Hepatocyte (in vitro differentiated cells): ENCODE results near the gene SPOCK3. TPM values are rescaled to one million over a fixed set of nuclear protein-coding genes. Genes with fewer than 3 reads are reported as not detected.
A peak's percentile ranks its signal among the peaks of the same experiment; 100 is the strongest.

Experiments used
- DNase-seq: peaks from one replicate; pipeline ENCODE4 v3.0.0-alpha.2; 2016; ENCODE audit warnings: low spot score
- H2AFZ ChIP-seq: fragments of 200-600 bp; sonication (generic); 2 replicates; pipeline ENCODE4 v1.6.0; 2016; ENCODE audit warnings: antibody characterized with exemption, mild to moderate bottlenecking
- H3K27ac ChIP-seq: fragments of 200-600 bp; sonication (generic); 2 replicates; pipeline ENCODE4 v1.5.1; 2016; ENCODE audit warnings: mild to moderate bottlenecking
- H3K27me3 ChIP-seq: fragments of 200-600 bp; sonication (generic); 2 replicates; pipeline ENCODE4 v1.6.1; 2016
- H3K36me3 ChIP-seq: fragments of 200-600 bp; sonication (generic); replicated peaks from 2 replicates; pipeline ENCODE4 v1.5.1; 2016; ENCODE audit warnings: low read depth; ENCODE audit not compliant: insufficient read depth
- H3K4me1 ChIP-seq: fragments of 200-600 bp; sonication (generic); 2 replicates; pipeline ENCODE4 v1.5.1; 2016; ENCODE audit warnings: mild to moderate bottlenecking, moderate library complexity; ENCODE audit not compliant: insufficient read depth
- H3K4me2 ChIP-seq: fragments of 200-600 bp; sonication (generic); 2 replicates; pipeline ENCODE4 v1.6.0; 2016
- H3K4me3 ChIP-seq: fragments of 200-600 bp; sonication (generic); 2 replicates; pipeline ENCODE4 v1.5.1; 2016; ENCODE audit warnings: mild to moderate bottlenecking
- H3K79me2 ChIP-seq: fragments of 200-600 bp; sonication (generic); 2 replicates; pipeline ENCODE4 v1.6.0; 2017; ENCODE audit warnings: mild to moderate bottlenecking
- H3K9me2 ChIP-seq: fragments of 200-600 bp; sonication (generic); replicated peaks from 2 replicates; pipeline ENCODE4 v1.6.0; 2017; ENCODE audit warnings: mild to moderate bottlenecking; ENCODE audit not compliant: insufficient read depth
- H3K9me3 ChIP-seq: fragments of 200-600 bp; sonication (generic); 2 replicates; pipeline ENCODE4 v1.5.1; 2016; ENCODE audit warnings: low read depth, mild to moderate bottlenecking
- H4K20me1 ChIP-seq: fragments of 200-600 bp; sonication (generic); 2 replicates; pipeline ENCODE4 v1.6.0; 2016; ENCODE audit warnings: mild to moderate bottlenecking; ENCODE audit not compliant: insufficient read depth, poor library complexity, severe bottlenecking
- EZH2 ChIP-seq: fragments of 200-600 bp; sonication (generic); IDR thresholded peaks from 2 replicates; pipeline ENCODE4 v1.6.1; 2016; ENCODE audit warnings: antibody characterized with exemption, mild to moderate bottlenecking, borderline replicate concordance
- EZH2phosphoT487 ChIP-seq: fragments of 200-600 bp; sonication (generic); IDR thresholded peaks from one replicate; pipeline ENCODE4 v1.6.1; 2018; ENCODE audit warnings: antibody characterized with exemption, mild to moderate bottlenecking, low read depth, moderate library complexity; ENCODE audit not compliant: unreplicated experiment, severe bottlenecking
- WGBS: methylation state at CpG from one replicate; pipeline ENCODE4 v1.1.6; 2016; ENCODE audit warnings: low lambda C conversion rate; ENCODE audit errors: missing lambda C conversion rate; 5-methylcytosine and 5-hydroxymethylcytosine counted together
- polyA plus RNA-seq: library from polyadenylated mRNA; unstranded; fragments of >200 nt; fragmentation: Nextera tagmentation; extraction: Ambion mirVana; gene quantifications from 2 replicates; pipeline ENCODE4 v1.2.1, GENCODE V29; 2016
- total RNA-seq: library from RNA; depleted of rRNA; stranded (reverse); fragments of >200 nt; gene quantifications from 2 replicates; pipeline ENCODE4 v1.2.3, GENCODE V29; 2014
- TF ChIP-seq, protein P1 (sequence below): fragments of 200-600 bp; sonication (generic); IDR thresholded peaks from 2 replicates; pipeline ENCODE4 v1.5.1; 2016; ENCODE audit warnings: antibody characterized with exemption, mild to moderate bottlenecking; ENCODE audit not compliant: poor library complexity

Gene SPOCK3
- total and polyA plus RNA-seq, 2 experiments from 2014 or later, result 3.0 to 3.4 TPM

DNA sequence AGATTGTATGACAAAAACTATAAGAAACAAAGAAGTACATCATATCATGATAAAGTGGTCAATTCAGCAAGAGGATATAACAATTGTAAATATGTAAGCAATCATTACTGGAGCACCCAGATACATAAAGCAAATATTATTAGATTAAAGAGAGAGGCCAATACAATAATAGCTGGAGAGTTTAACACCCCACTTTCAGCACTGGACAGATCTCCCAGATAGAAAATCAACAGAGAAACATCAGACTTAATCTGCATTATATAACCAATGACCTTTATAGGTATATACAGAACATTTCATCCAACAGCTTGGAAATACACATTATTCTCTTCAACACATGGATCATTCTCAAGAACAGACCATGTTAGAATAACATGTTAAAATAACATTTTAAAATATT is 128.4 kb downstream of the SPOCK3 start:
- no peaks in the 10 kb centered on the region for H3K79me2 ChIP-seq
- H4K20me1 ChIP-seq, result no peaks in the 10 kb centered on the region
- H3K4me3 ChIP-seq, result no peak overlapping the region

DNA sequence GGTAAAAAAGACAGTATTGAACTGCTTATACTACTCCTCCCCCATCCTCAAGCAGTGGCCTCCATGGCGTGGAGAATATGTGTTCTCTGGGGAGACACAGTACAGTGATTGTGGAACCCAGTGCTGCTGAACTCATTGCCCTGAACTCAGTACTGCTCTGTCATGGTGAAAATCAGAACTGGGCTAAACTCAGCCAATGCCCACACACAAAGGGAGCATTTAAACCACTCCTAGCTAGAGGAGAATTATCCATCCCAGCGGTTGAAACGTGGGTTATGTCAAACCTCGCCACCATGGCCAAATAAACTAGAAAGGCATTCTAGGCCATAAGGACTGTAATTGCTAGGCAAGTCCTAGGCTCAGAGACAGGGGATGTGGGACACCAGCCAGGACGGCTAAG is 131.8 kb downstream of the SPOCK3 start:
- no peak for DNase-seq
- Histone ChIP-seq H4K20me1 (no peaks in the 10 kb centered on the region), H3K27ac (no peak overlapping the region), H3K4me1 (no peaks in the 10 kb centered on the region), H2AFZ (no peak overlapping the region), H3K79me2 (no peaks in the 10 kb centered on the region), H3K9me2 (no peaks in the 10 kb centered on the region), H3K4me3 (no peak overlapping the region), H3K36me3 (no peaks in the 10 kb centered on the region), H3K27me3 (no peaks in the 10 kb centered on the region), H3K4me2 (no peak overlapping the region), H3K9me3 (no peaks in the 10 kb centered on the region)
- TF ChIP-seq, protein P1, sequence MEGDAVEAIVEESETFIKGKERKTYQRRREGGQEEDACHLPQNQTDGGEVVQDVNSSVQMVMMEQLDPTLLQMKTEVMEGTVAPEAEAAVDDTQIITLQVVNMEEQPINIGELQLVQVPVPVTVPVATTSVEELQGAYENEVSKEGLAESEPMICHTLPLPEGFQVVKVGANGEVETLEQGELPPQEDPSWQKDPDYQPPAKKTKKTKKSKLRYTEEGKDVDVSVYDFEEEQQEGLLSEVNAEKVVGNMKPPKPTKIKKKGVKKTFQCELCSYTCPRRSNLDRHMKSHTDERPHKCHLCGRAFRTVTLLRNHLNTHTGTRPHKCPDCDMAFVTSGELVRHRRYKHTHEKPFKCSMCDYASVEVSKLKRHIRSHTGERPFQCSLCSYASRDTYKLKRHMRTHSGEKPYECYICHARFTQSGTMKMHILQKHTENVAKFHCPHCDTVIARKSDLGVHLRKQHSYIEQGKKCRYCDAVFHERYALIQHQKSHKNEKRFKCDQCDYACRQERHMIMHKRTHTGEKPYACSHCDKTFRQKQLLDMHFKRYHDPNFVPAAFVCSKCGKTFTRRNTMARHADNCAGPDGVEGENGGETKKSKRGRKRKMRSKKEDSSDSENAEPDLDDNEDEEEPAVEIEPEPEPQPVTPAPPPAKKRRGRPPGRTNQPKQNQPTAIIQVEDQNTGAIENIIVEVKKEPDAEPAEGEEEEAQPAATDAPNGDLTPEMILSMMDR, result no peak
- TF ChIP-seq EZH2, result no peak
- TF ChIP-seq EZH2phosphoT487, result no peak
- WGBS, result 89% methylated on average over 5 of the region's 5 CpGs

More for the DNA sequence above, 128.4 kb downstream of the SPOCK3 start:
- H3K9me2 ChIP-seq, result no peaks in the 10 kb centered on the region
- TF ChIP-seq EZH2 (no peak), EZH2phosphoT487 (no peak)
- TF ChIP-seq, protein P1, result no peak
- no peak overlapping the region for H3K4me2 ChIP-seq
- no peaks in the 10 kb centered on the region for H3K9me3 ChIP-seq
- no peak overlapping the region for H3K27ac ChIP-seq
- H3K36me3 ChIP-seq, result no peaks in the 10 kb centered on the region
- H2AFZ ChIP-seq, result no peak overlapping the region
- no peaks in the 10 kb centered on the region for H3K27me3 ChIP-seq
- no peak for DNase-seq
- no peaks in the 10 kb centered on the region for H3K4me1 ChIP-seq

DNA sequence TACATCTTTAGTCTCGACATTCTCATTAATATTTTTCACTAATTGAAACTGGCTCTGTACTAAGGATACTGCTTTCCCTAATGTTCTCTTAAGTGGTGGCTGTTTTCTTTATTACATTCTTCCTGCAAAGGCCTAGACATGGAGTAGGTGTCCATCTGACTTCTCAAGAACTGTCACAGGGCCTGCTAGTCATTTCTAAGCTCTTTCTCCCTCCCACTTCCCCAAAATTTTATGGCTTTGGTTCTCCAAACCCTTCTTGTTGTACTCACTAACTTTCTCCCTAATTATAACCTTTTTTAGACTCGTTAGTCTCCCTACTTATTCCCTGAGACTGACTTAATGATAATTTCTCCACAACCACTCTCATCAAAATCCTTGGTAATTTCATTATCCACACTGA is 133.3 kb downstream of the SPOCK3 start:
- no peak overlapping the region for H3K27ac ChIP-seq
- no peak overlapping the region for H3K4me2 ChIP-seq
- H3K9me2 ChIP-seq, result no peaks in the 10 kb centered on the region
- H4K20me1 ChIP-seq, result no peaks in the 10 kb centered on the region
- 87% methylated on average over 2 of the region's 2 CpGs for WGBS
- no peak overlapping the region for H3K4me3 ChIP-seq
- H3K79me2 ChIP-seq, result no peaks in the 10 kb centered on the region
- H3K36me3 ChIP-seq, result no peaks in the 10 kb centered on the region
- no peaks in the 10 kb centered on the region for H3K27me3 ChIP-seq
- DNase-seq, result no peak
- no peak for TF ChIP-seq EZH2
- TF ChIP-seq EZH2phosphoT487, result no peak
- TF ChIP-seq, protein P1, result no peak
- H2AFZ ChIP-seq, result no peak overlapping the region
- no peaks in the 10 kb centered on the region for H3K4me1 ChIP-seq
- H3K9me3 ChIP-seq, result no peaks in the 10 kb centered on the region

DNA sequence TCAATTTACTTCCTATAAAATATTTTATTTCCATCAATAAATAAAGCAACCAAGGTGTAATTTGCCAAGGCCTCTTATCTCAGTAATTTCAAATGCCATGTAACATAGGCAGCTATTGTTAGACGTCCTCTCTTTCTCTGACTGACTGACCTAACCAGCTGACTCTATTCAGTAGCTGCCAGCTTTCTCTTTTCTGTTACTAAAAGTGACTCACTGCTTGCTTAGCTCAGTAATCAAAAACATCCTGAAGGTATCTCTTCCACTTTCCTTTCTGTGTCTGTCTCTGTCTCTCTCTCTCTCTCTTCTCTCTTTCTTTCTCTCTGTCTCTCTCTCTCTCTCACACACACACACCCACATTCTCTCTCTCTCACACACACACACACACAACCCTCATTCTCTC is 134.2 kb downstream of the SPOCK3 start:
- 9% methylated on average over 1 of the region's 1 CpG for whole genome bisulfite sequencing

More for the DNA sequence above, 134.2 kb downstream of the SPOCK3 start:
- Histone ChIP-seq H3K9me2 (no peaks in the 10 kb centered on the region), H3K79me2 (no peaks in the 10 kb centered on the region), H3K4me2 (no peak overlapping the region), H3K36me3 (no peaks in the 10 kb centered on the region), H4K20me1 (no peaks in the 10 kb centered on the region), H2AFZ (no peak overlapping the region), H3K27me3 (no peaks in the 10 kb centered on the region), H3K4me3 (no peak overlapping the region), H3K9me3 (no peaks in the 10 kb centered on the region), H3K27ac (no peak overlapping the region), H3K4me1 (no peaks in the 10 kb centered on the region)
- TF ChIP-seq EZH2 (no peak), EZH2phosphoT487 (peak; percentile 50)
- TF ChIP-seq, protein P1, result no peak
- peak; percentile 13 for DNase-seq
